22Rv1 (cell line): ENCODE results near the gene CAMK1D.

ENCODE experiments used
- ZFX ChIP-seq: fragments of 450-650 bp; IDR thresholded peaks from 2 replicates; pipeline ENCODE4 v1.6.1; 2017; ENCODE audit warnings: antibody characterized with exemption, borderline replicate concordance
- TF ChIP-seq, protein P1 (sequence below): fragments of 450-650 bp; IDR thresholded peaks from 2 replicates; pipeline ENCODE4 v1.5.1; 2017; ENCODE audit warnings: mild to moderate bottlenecking

DNA sequence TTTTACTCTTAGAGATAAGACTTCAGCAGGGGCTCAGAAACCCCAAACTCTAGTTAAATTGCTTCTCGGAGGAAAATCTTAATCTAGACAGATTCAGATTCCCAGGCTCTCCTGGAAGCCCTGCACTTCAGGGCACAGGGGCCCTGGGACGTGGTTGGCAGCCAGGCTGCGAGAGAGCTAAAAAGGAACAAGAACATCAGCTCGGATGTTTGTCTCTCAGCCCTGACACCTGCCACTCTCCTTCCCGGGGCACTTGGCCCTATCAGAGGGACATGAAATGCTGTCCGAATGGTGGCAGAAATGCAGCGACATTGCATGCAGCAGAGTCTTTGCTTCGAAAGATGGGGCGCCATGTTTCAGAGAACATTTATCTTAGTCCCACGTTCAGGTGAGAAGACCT, 485.4 kb downstream of the CAMK1D start:
- TF ChIP-seq, protein P1, sequence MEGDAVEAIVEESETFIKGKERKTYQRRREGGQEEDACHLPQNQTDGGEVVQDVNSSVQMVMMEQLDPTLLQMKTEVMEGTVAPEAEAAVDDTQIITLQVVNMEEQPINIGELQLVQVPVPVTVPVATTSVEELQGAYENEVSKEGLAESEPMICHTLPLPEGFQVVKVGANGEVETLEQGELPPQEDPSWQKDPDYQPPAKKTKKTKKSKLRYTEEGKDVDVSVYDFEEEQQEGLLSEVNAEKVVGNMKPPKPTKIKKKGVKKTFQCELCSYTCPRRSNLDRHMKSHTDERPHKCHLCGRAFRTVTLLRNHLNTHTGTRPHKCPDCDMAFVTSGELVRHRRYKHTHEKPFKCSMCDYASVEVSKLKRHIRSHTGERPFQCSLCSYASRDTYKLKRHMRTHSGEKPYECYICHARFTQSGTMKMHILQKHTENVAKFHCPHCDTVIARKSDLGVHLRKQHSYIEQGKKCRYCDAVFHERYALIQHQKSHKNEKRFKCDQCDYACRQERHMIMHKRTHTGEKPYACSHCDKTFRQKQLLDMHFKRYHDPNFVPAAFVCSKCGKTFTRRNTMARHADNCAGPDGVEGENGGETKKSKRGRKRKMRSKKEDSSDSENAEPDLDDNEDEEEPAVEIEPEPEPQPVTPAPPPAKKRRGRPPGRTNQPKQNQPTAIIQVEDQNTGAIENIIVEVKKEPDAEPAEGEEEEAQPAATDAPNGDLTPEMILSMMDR, result no peak
- TF ChIP-seq ZFX, result no peak
